Osteocyte (in vitro differentiated cells): Measurements from ENCODE around the gene CRABP1. TPM values are rescaled to one million over a fixed set of nuclear protein-coding genes. Genes with fewer than 3 reads are reported as not detected.
"Not testable (repeated sequence)": the region's sequence is repeated elsewhere in the genome, so short reads cannot be mapped to it uniquely, and the experiment has no call there.

ENCODE experiments used
- DNase-seq: peaks from one replicate; pipeline ENCODE4 v3.0.0; 2021; ENCODE audit warnings: mixed read lengths; ENCODE audit not compliant: unreplicated experiment; ENCODE audit errors: extremely low spot score
- H3K27ac Mint-ChIP-seq: one replicate; pipeline ENCODE4 v1.8.0; 2021; ENCODE audit warnings: mild to moderate bottlenecking, mixed read lengths; ENCODE audit not compliant: unreplicated experiment
- H3K27me3 Mint-ChIP-seq: one replicate; pipeline ENCODE4 v1.8.0; 2021; ENCODE audit warnings: mixed read lengths; ENCODE audit not compliant: unreplicated experiment
- H3K36me3 Mint-ChIP-seq: one replicate; pipeline ENCODE4 v1.8.0; 2021; ENCODE audit warnings: mixed read lengths; ENCODE audit not compliant: unreplicated experiment
- H3K4me1 Mint-ChIP-seq: one replicate; pipeline ENCODE4 v1.8.0; 2021; ENCODE audit warnings: mixed read lengths; ENCODE audit not compliant: unreplicated experiment
- H3K4me3 Mint-ChIP-seq: one replicate; pipeline ENCODE4 v1.8.0; 2021; ENCODE audit warnings: mild to moderate bottlenecking, moderate library complexity, mixed read lengths; ENCODE audit not compliant: unreplicated experiment
- H3K9me3 Mint-ChIP-seq: one replicate; pipeline ENCODE4 v1.8.0; 2021; ENCODE audit warnings: mixed read lengths; ENCODE audit not compliant: unreplicated experiment
- total RNA-seq: library from RNA; stranded (reverse); gene quantifications from 2 replicates; pipeline ENCODE4 v1.2.1, GENCODE V29; 2021
- TF ChIP-seq, protein P1 (sequence below): fragments of 200-600 bp; sonication (generic); IDR thresholded peaks from 2 replicates; pipeline ENCODE4 v1.5.0; 2021; ENCODE audit warnings: antibody characterized with exemption, mild to moderate bottlenecking, moderate library complexity

CRABP1 gene
- total RNA-seq, 1 donor from 2014 or later: 5.2 TPM

DNA sequence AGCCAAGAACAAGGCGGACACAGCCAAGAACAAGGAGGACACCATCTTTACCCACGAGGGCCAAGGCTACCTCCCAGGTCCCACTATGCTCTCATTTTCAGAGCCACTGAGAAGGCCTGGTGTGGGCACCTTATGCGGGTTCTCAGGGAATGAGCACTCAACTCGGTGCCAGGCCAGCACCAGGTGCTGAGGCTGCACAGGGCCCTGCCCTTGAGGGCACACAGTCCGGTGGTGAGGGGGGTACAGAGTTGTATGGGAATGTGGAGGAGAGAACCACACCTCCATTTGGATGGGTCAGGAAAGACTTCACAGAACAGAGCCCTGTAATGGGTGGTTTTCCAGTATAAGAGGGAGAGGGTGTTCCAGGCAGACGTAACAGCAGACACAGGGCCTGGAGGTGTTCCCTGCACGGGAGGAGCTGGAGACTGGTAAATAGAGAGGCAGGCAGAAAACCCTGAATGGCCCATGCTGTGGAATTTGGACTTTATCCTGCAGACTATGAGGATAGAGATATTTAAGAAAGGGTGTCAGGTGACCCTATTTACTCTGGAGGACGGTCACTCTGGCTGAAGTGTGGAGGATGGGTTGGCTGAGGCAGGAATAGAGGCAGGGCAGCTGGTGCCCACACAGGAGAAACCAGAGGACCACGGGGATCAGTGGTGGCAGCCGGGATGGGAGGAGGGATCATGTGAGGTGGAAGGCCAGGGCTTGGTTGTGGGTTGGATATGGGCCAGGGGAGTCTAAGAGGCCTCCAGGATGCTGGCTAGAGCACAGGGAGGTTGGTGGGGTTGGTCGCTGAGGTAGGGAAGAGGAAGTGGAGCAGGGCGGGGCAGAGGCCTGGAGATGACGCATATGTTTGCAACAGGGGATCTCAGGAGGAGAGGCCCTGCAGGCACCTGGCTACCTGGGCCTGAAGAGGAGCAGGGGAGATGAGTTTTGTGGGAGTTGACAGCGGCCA lies 34.6 kb downstream of the CRABP1 start:
- no peak overlapping the region for H3K4me3 Mint-ChIP-seq
- TF ChIP-seq, protein P1, sequence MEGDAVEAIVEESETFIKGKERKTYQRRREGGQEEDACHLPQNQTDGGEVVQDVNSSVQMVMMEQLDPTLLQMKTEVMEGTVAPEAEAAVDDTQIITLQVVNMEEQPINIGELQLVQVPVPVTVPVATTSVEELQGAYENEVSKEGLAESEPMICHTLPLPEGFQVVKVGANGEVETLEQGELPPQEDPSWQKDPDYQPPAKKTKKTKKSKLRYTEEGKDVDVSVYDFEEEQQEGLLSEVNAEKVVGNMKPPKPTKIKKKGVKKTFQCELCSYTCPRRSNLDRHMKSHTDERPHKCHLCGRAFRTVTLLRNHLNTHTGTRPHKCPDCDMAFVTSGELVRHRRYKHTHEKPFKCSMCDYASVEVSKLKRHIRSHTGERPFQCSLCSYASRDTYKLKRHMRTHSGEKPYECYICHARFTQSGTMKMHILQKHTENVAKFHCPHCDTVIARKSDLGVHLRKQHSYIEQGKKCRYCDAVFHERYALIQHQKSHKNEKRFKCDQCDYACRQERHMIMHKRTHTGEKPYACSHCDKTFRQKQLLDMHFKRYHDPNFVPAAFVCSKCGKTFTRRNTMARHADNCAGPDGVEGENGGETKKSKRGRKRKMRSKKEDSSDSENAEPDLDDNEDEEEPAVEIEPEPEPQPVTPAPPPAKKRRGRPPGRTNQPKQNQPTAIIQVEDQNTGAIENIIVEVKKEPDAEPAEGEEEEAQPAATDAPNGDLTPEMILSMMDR: no peak
- H3K27ac Mint-ChIP-seq: no peak overlapping the region
- H3K9me3 Mint-ChIP-seq: no peaks in the 10 kb centered on the region
- DNase-seq: no peak
- H3K36me3 Mint-ChIP-seq: no peaks in the 10 kb centered on the region
- peaks cover 4% of the 10 kb centered on the region for H3K4me1 Mint-ChIP-seq
- peaks cover 36% of the 10 kb centered on the region for H3K27me3 Mint-ChIP-seq

DNA sequence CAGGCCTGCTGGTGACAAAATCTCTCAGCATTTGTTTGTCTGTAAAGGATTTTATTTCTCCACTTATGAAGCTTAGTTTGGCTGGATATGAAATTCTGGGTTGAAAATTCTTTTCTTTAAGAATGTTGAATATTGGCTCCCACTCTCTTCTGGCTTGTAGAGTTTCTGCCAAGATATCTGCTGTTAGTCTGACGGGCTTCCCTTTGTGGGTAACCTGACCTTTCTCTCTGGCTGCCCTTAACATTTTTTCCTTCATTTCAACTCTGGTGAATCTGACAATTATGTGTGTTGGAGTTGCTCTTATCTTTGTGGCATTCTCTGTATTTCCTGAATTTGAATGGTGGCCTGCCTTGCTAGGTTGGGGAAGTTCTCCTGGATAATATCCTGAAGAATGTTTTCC lies 40.0 kb downstream of the CRABP1 start:
- H3K9me3 Mint-ChIP-seq, H3K27ac Mint-ChIP-seq, H3K36me3 Mint-ChIP-seq, H3K4me1 Mint-ChIP-seq, H3K4me3 Mint-ChIP-seq, DNase-seq: not testable (repeated sequence)
- peaks cover 63% of the 10 kb centered on the region for H3K27me3 Mint-ChIP-seq

DNA sequence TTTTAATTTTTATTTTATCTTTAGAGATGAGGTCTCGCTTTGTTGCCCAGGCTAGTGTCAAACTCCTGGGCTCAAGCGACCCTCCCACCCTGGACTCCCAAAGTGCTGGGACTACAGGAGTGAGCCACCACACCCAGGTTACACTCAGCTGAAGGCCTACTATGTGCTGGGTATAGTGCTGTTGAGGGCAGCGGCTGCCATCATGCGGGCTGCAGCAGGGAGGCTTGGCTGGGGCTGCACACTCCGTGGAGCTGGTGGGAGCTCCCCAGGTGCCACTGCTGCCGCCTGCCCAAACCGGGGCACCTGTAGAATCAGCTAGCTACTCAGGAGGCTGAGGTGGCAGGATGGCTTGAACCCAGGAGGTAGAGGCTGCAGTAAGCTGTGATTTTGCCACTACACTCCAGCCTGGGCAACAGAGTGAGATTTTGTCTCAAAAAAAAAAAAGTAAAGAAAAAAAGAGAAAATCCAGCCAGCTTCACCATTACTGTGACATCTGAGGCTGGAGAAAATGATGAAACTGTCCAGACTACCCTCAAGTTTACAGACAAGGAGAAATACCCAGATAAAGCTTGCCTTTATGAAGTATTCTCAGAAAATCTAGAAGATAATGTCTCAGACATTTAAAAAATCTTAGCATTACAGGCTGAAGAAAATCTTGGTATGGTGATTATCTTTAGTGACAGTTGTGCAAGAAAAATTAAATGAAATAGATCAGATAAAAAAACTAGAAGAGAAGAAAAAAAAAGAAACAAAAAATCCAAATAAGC lies 42.1 kb downstream of the CRABP1 start:
- Mint-ChIP-seq H3K4me1 (peaks cover under 1% of the 10 kb centered on the region), H3K4me3 (no peak overlapping the region), H3K9me3 (peaks cover 6% of the 10 kb centered on the region), H3K36me3 (no peaks in the 10 kb centered on the region), H3K27me3 (peaks cover 76% of the 10 kb centered on the region), H3K27ac (no peak overlapping the region)
- DNase-seq: no peak
- TF ChIP-seq, protein P1: no peak

DNA sequence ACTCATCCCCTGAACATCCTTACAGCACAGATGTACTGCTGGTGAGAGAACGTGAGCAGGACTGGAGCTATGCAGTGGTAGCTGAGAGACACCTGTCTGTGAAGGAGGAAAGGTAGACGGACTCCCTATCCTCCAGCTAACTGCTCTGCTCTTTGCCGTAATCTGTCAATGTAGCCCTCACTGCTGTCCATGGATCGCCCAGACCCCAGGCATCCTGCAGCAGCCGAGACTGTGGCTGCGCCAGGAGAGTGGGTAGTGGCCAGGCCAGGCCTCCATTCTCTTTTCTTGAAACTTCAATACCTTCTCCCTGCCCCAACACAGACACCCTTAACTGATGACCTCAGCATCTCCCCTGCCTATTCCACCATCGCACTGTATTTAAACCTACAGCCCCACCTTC lies 44.5 kb downstream of the CRABP1 start:
- peaks cover 15% of the 10 kb centered on the region for H3K4me1 Mint-ChIP-seq
- peaks cover 6% of the 10 kb centered on the region for H3K9me3 Mint-ChIP-seq
- DNase-seq: no peak
- no peak overlapping the region for H3K4me3 Mint-ChIP-seq
- TF ChIP-seq, protein P1: no peak
- H3K27me3 Mint-ChIP-seq: peaks cover 62% of the 10 kb centered on the region
- no peaks in the 10 kb centered on the region for H3K36me3 Mint-ChIP-seq
- no peak overlapping the region for H3K27ac Mint-ChIP-seq

DNA sequence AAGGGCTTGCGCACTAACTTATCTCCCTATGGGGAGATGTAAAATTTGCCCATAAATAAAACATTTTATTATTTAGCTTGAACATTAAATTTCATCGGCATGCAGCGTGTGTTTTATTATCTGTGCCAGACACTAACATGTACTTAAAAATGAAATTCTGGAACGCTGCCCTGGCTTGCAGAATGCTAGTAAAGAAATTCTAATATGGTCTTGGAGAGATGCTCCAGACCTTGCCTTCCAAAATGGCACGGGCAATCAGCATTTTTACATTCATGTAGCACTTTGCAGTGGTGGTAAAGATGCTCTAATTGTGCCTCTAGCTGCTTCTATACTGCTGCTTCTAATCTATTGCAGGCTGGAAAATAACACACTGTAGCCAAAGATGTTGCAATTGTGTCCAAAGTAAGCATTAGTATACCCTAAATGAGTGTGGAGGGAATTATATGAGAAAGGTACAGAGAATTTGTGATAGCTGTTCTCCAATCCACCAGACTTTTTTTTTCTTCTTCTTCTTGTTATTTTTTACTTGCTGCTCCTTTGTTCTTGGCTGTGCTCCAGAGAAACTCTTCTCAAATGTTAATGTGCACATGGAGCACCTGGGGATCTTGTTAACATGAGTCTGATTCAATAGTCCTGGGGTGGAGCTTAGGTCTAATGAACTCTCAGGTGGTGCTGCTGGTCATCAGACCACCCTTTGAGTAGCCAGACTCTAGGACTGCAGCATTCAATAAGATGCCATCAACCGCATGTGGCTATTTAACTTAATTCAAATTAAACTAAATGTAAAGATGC lies 47.3 kb downstream of the CRABP1 start:
- peaks cover 23% of the 10 kb centered on the region for H3K4me1 Mint-ChIP-seq
- no peak for DNase-seq
- TF ChIP-seq, protein P1: no peak
- H3K4me3 Mint-ChIP-seq: no peak overlapping the region
- no peak overlapping the region for H3K27ac Mint-ChIP-seq
- H3K27me3 Mint-ChIP-seq: peaks cover 41% of the 10 kb centered on the region
- H3K36me3 Mint-ChIP-seq: no peaks in the 10 kb centered on the region
- H3K9me3 Mint-ChIP-seq: no peaks in the 10 kb centered on the region
